HepG2 (cell line): ENCODE results near the gene TTC22. TPM values are rescaled to one million over a fixed set of nuclear protein-coding genes. Genes with fewer than 3 reads are reported as not detected.
A peak's percentile ranks its signal among the peaks of the same experiment; 100 is the strongest.

ENCODE experiments used
- ARNTL ChIP-seq: sonication (generic); formaldehyde crosslinking; IDR thresholded peaks from 2 replicates; pipeline ENCODE4 v1.4.0; 2020; ENCODE audit warnings: mild to moderate bottlenecking, missing genetic modification reagents
- ERF ChIP-seq: IDR thresholded peaks from 2 replicates; pipeline ENCODE4 v1.6.1; 2018; ENCODE audit warnings: missing biosample characterization, missing genetic modification reagents
- ETV6 ChIP-seq: sonication (generic); formaldehyde crosslinking; conservative IDR thresholded peaks from 2 replicates; pipeline ENCODE4 v1.4.0; 2020; ENCODE audit warnings: missing genetic modification reagents
- HNRNPH1 ChIP-seq: fragments of 200-400 bp; formaldehyde crosslinking; optimal IDR thresholded peaks from 2 replicates; pipeline ENCODE3; 2017; ENCODE audit warnings: mild to moderate bottlenecking, low read depth, low read length
- KDM5B ChIP-seq: sonication (generic); formaldehyde crosslinking; IDR thresholded peaks from 2 replicates; pipeline ENCODE4 v1.4.0; 2020; ENCODE audit warnings: missing genetic modification reagents, mild to moderate bottlenecking, borderline replicate concordance
- MLXIP ChIP-seq: sonication (generic); formaldehyde crosslinking; IDR thresholded peaks from 2 replicates; pipeline ENCODE4 v1.9.0; 2021; ENCODE audit warnings: missing genetic modification reagents, borderline replicate concordance
- NFE2L2 ChIP-seq: fragments of 150-350 bp; IDR thresholded peaks from 2 replicates; pipeline ENCODE4 v1.6.1; 2014; ENCODE audit warnings: low read length
- SALL1 ChIP-seq: sonication (generic); formaldehyde crosslinking; IDR thresholded peaks from 2 replicates; pipeline ENCODE4 v1.8.0; 2022; ENCODE audit warnings: mild to moderate bottlenecking, missing genetic modification reagents
- TARDBP ChIP-seq: sonication (generic); formaldehyde crosslinking; IDR thresholded peaks from 2 replicates; pipeline ENCODE4 v1.8.0; 2022; ENCODE audit warnings: mild to moderate bottlenecking, missing genetic modification reagents
- TBX3 ChIP-seq: fragments of 450-650 bp; IDR thresholded peaks from 2 replicates; pipeline ENCODE4 v1.6.1; 2017; ENCODE audit warnings: antibody characterized with exemption, mild to moderate bottlenecking, inconsistent platforms, borderline replicate concordance
- TP53 ChIP-seq: sonication (generic); formaldehyde crosslinking; conservative IDR thresholded peaks from 2 replicates; pipeline ENCODE4 v1.4.0; 2020; ENCODE audit warnings: missing genetic modification reagents
- ZBTB21 ChIP-seq: sonication (generic); formaldehyde crosslinking; IDR thresholded peaks from 2 replicates; pipeline ENCODE4 v1.4.0; 2020; ENCODE audit warnings: missing genetic modification reagents
- ZNF207 ChIP-seq: fragments of 450-650 bp; IDR thresholded peaks from 2 replicates; pipeline ENCODE4 v1.6.1; 2016; ENCODE audit warnings: antibody characterized with exemption, borderline replicate concordance
- ZNF460 ChIP-seq: sonication (generic); formaldehyde crosslinking; IDR thresholded peaks from 2 replicates; pipeline ENCODE4 v1.5.1; 2020; ENCODE audit warnings: missing genetic modification reagents, mild to moderate bottlenecking, borderline replicate concordance
- ZNF512 ChIP-seq: sonication (generic); formaldehyde crosslinking; IDR thresholded peaks from 2 replicates; pipeline ENCODE4 v1.4.0; 2020; ENCODE audit warnings: mild to moderate bottlenecking, missing genetic modification reagents
- ZNF547 ChIP-seq: sonication (generic); formaldehyde crosslinking; IDR thresholded peaks from 2 replicates; pipeline ENCODE4 v1.5.1; 2020; ENCODE audit warnings: mild to moderate bottlenecking, missing genetic modification reagents
- ZNF556 ChIP-seq: sonication (generic); formaldehyde crosslinking; IDR thresholded peaks from 2 replicates; pipeline ENCODE4 v1.4.0; 2020; ENCODE audit warnings: mild to moderate bottlenecking, missing genetic modification reagents, borderline replicate concordance
- ZNF652 ChIP-seq: IDR thresholded peaks from 2 replicates; pipeline ENCODE4 v1.6.1; 2016; ENCODE audit warnings: low read depth, borderline replicate concordance
- ZNF710 ChIP-seq: sonication (generic); formaldehyde crosslinking; IDR thresholded peaks from 2 replicates; pipeline ENCODE4 v1.5.0; 2020; ENCODE audit warnings: mild to moderate bottlenecking, missing genetic modification reagents, borderline replicate concordance
- ZNF772 ChIP-seq: sonication (generic); formaldehyde crosslinking; IDR thresholded peaks from 2 replicates; pipeline ENCODE4 v1.5.0; 2020; ENCODE audit warnings: mild to moderate bottlenecking, missing genetic modification reagents
- ZNF792 ChIP-seq: IDR thresholded peaks from 2 replicates; pipeline ENCODE4 v1.6.1; 2016
- polyA plus RNA-seq, 8 experiments: library from polyadenylated mRNA; depleted of rRNA in 3 of 8; stranded (reverse) in 7 of 8; unstranded in 1 of 8; fragments of >200 nt; fragmentation: Illumina TruSeq in 4 of 8; extraction: Trizol in 4 of 8; gene quantifications; 2 replicates each; pipeline versions ENCODE4 v1.2.1 to v1.2.3, GENCODE V29; 2011 to 2016; ENCODE audit warnings: low read depth in 4 of 8, missing spikeins in 1 of 8, mixed read lengths in 1 of 8; ENCODE audit not compliant: insufficient read depth in 1 of 8
- total RNA-seq, 5 experiments: library from RNA; depleted of rRNA; stranded (reverse); fragments of >200 nt; fragmentation: Illumina TruSeq; extraction: Trizol; gene quantifications; 2 replicates each; pipeline ENCODE4 v1.2.3, GENCODE V29; 2016; ENCODE audit warnings: low read depth in 1 of 5
- TF ChIP-seq, protein P1 (sequence below): IDR thresholded peaks from 2 replicates; pipeline ENCODE4 v1.6.1; 2012; ENCODE audit warnings: inconsistent platforms
- TF ChIP-seq, protein P2 (sequence below): sonication (generic); formaldehyde crosslinking; IDR thresholded peaks from 2 replicates; pipeline ENCODE4 v1.5.0; 2020; ENCODE audit warnings: missing genetic modification reagents

The TTC22 gene
- total and polyA plus RNA-seq, 2 of the 13 experiments (the other 11 are each of a cell fraction or from before 2014, with no cell fraction given), result not detected

DNA sequence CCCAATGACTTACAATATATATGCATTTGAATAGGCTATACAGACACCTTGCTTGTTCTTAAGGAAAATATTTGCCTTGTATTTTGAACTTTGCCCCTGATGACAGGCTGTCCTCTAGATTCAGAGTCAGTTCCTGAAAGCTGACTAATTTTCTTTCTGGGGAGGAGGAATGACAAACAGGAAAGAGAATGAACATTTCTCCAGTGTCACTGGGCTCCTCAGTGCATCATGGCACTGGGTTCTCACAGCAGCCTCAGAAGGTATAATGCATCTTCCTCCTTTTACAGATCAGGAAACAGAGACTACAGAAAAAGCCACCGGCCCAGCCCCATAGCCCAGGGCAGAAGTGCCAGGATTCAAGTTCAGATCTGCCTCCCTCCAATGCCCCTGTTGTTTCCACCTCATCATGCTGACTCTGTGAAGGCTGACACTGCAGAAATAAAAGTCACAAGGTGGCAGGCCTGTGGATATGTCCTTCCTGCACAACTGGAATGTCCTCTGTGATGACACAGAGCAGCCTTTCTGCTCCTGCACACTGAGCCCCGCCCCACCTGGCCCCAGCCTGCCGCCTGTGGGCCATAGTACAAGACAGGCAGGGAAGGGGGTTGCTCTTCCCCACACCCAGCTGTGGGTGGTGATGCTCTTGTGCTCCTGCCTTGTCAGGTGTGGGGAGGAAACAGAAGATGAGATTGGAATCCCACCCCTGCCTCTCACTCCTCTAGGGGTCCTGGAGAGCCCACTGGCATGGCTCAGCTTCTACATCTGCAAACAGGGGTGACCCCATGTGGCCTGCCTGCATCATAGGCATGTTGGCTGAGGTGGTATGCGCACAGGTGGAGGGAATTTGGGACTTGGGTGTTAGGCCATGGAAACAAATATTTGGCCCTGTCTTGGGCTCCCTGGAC lies 6.4 kb downstream of the TTC22 start (continued):
- TF ChIP-seq ZNF512 (CRISPR knock-in tag), result no peak
- no peak for TF ChIP-seq ZNF710 (CRISPR knock-in tag)
- no peak for TF ChIP-seq MLXIP
- no peak for TF ChIP-seq ERF (CRISPR knock-in tag)
- TF ChIP-seq ZNF547 (CRISPR knock-in tag), result no peak
- no peak for TF ChIP-seq ZNF556 (CRISPR knock-in tag)
- TF ChIP-seq ZNF652, result no peak
- TF ChIP-seq ZNF772, result no peak
- TF ChIP-seq, protein P1, sequence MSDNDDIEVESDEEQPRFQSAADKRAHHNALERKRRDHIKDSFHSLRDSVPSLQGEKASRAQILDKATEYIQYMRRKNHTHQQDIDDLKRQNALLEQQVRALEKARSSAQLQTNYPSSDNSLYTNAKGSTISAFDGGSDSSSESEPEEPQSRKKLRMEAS, result 0 out of 2 replicates have a peak, but pooled peaks have one; percentile 33
- TF ChIP-seq ZBTB21 (CRISPR knock-in tag), result no peak
- 0 out of 2 replicates have a peak, but pooled peaks have one; percentile 7 for TF ChIP-seq TARDBP (CRISPR knock-in tag)
- TF ChIP-seq TBX3, result 0 out of 2 replicates have a peak, but pooled peaks have one; percentile 20
- peak; percentile 61; the same call in 1 of the 2 replicates for TF ChIP-seq SALL1
- TF ChIP-seq ARNTL (CRISPR knock-in tag), result peak; percentile 30; the same call in 1 of the 2 replicates
- TF ChIP-seq, protein P2, sequence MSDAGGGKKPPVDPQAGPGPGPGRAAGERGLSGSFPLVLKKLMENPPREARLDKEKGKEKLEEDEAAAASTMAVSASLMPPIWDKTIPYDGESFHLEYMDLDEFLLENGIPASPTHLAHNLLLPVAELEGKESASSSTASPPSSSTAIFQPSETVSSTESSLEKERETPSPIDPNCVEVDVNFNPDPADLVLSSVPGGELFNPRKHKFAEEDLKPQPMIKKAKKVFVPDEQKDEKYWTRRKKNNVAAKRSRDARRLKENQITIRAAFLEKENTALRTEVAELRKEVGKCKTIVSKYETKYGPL (CRISPR knock-in tag), result no peak
- peak; percentile 16; the same call in 1 of the 2 replicates for TF ChIP-seq KDM5B (CRISPR knock-in tag)
- no peak for TF ChIP-seq HNRNPH1
- no peak for TF ChIP-seq TP53 (CRISPR knock-in tag)
- no peak for TF ChIP-seq ZNF207
- peak; percentile 47 for TF ChIP-seq NFE2L2
- no peak for TF ChIP-seq ETV6
- no peak for TF ChIP-seq ZNF460 (CRISPR knock-in tag)
- 0 out of 2 replicates have a peak, but pooled peaks have one; percentile 26 for TF ChIP-seq ZNF792
